DOHH2 (cell line): ENCODE results near the gene SRSF1.

ENCODE experiments used
- CTCF ChIP-seq: fragments of 200-600 bp; sonication (generic); IDR thresholded peaks from one replicate; pipeline ENCODE4 v1.5.1; 2014; ENCODE audit warnings: antibody characterized with exemption, mild to moderate bottlenecking, low read depth, low read length; ENCODE audit not compliant: poor library complexity, severe bottlenecking
- EZH2phosphoT487 ChIP-seq: fragments of 200-600 bp; sonication (generic); IDR thresholded peaks from 2 replicates; pipeline ENCODE4 v1.6.1; 2017; ENCODE audit warnings: borderline replicate concordance, mild to moderate bottlenecking, antibody characterized with exemption, low read length, moderate library complexity, mixed read lengths

- no peak for TF ChIP-seq CTCF
- TF ChIP-seq EZH2phosphoT487: no peak
These were observed 13.4 kb upstream of the SRSF1 start for GRCh38 chr17:58020401-58020800.
